GM13977 (cell line): ENCODE results near the gene PTPRG.
"Not testable (repeated sequence)": the region's sequence is repeated elsewhere in the genome, so short reads cannot be mapped to it uniquely, and the experiment has no call there.

Experiments used
- DNase-seq: peaks from one replicate; pipeline ENCODE4 v3.0.0; 2012; ENCODE audit warnings: low spot score
- CTCF ChIP-seq: IDR thresholded peaks from 2 replicates; pipeline ENCODE4 v1.5.1; 2012; ENCODE audit warnings: mild to moderate bottlenecking, control low read depth; ENCODE audit not compliant: insufficient read depth; ENCODE audit errors: extremely low read depth, missing control alignments
- in situ Hi-C: fragments of 300-500 bp; cut with MboI; formaldehyde crosslinking; loops from one replicate; pipeline ENCODE4 v1.12.0; 2022; ENCODE audit warnings: low sequenced_read_pairs, low pct_unique_long_range_greater_than_20kb, mixed read lengths, inconsistent platforms; ENCODE audit not compliant: unreplicated experiment

Gene PTPRG

GRCh38 chr3:61714225-61714624 is 152.9 kb downstream of the PTPRG start:
- in situ Hi-C loops: no loop called here
- TF ChIP-seq CTCF: no peak
- no peak for DNase-seq

- TF ChIP-seq CTCF: no peak
- DNase-seq: no peak
- in situ Hi-C loops: no loop called here
Measured at GRCh38 chr3:61715886-61716527, 154.6 kb downstream of the PTPRG start.

- in situ Hi-C loops, DNase-seq: not testable (repeated sequence)
Measured at GRCh38 chr3:61716693-61717092, 155.3 kb downstream of the PTPRG start.

GRCh38 chr3:61718565-61718964 is 157.2 kb downstream of the PTPRG start:
- DNase-seq: no peak
- in situ Hi-C loops: no loop called here
- TF ChIP-seq CTCF: no peak

- no peak for DNase-seq
- in situ Hi-C loops: no loop called here
- no peak for TF ChIP-seq CTCF
Measured at GRCh38 chr3:61719278-61719977, 158.1 kb downstream of the PTPRG start.

- no peak for TF ChIP-seq CTCF
- DNase-seq: no peak
- in situ Hi-C loops: no loop called here
Measured at GRCh38 chr3:61723038-61723437, 161.7 kb downstream of the PTPRG start.

GRCh38 chr3:61724183-61724582 is 162.8 kb downstream of the PTPRG start:
- TF ChIP-seq CTCF: no peak
- in situ Hi-C loops: no loop called here
- no peak for DNase-seq
